Panc1 (cell line): ENCODE data around the gene PHC2. TPM values are rescaled to one million over a fixed set of nuclear protein-coding genes. Genes with fewer than 3 reads are reported as not detected.

Source experiments
- ATAC-seq: fragments of 200-7000 bp; cut with Tn5 transposase; 2 replicates; pipeline ENCODE4 v1.9.1; 2020; ENCODE audit warnings: mild to moderate bottlenecking, moderate library complexity
- BruUV-seq: library from RNA; stranded (reverse); fragments of 400-500 nt; replicated peaks from 2 replicates; lab custom pipeline; 2021; lab: Mats Ljungman, UMichigan
- CTCF ChIA-PET: fragments of 300-600 bp; sonication (Branson Sonifier 250); formaldehyde crosslinking; loops from one replicate; lab custom pipeline; 2022; ENCODE audit warnings: antibody characterized with exemption; lab: Charles Lee
- POLR2A ChIA-PET: fragments of 300-600 bp; sonication (Branson Sonifier 250); formaldehyde crosslinking; loops from one replicate; lab custom pipeline; 2022; ENCODE audit warnings: antibody characterized with exemption; lab: Charles Lee
- DNase-seq: peaks from one replicate; pipeline ENCODE4 v3.0.0-alpha.2; 2010; ENCODE audit warnings: low read depth, low spot score
- H3K27ac ChIP-seq: 2 replicates; pipeline ENCODE4 v1.5.1; 2011; ENCODE audit warnings: mild to moderate bottlenecking, low read length, inconsistent platforms
- H3K27me3 ChIP-seq: fragments of 200-500 bp; sonication (Bioruptor generic); 2 replicates; pipeline ENCODE4 v1.6.0; 2014; ENCODE audit warnings: low read length, inconsistent platforms; ENCODE audit not compliant: control insufficient read depth, insufficient read depth
- H3K36me3 ChIP-seq: fragments of 200-500 bp; sonication (Bioruptor generic); 2 replicates; pipeline ENCODE4 v1.5.1; 2014; ENCODE audit warnings: inconsistent platforms, mild to moderate bottlenecking, low read length, moderate library complexity; ENCODE audit not compliant: control insufficient read depth, insufficient read depth
- H3K4me1 ChIP-seq: 2 replicates; pipeline ENCODE4 v1.5.1; 2011; ENCODE audit warnings: inconsistent platforms, mild to moderate bottlenecking, low read length, moderate library complexity; ENCODE audit not compliant: control insufficient read depth, insufficient read depth
- H3K4me3 ChIP-seq, 2 experiments: 2 replicates each; pipeline ENCODE4 v1.5.1; 2011 to 2012; ENCODE audit warnings: low read depth in 2 of 2, low read length in 2 of 2, mild to moderate bottlenecking in 2 of 2, inconsistent platforms in 1 of 2, moderate library complexity in 1 of 2
- H3K9me3 ChIP-seq: fragments of 200-500 bp; sonication (Bioruptor generic); 2 replicates; pipeline ENCODE4 v1.5.1; 2014; ENCODE audit warnings: low read depth, mild to moderate bottlenecking, inconsistent platforms, low read length, moderate library complexity; ENCODE audit not compliant: control insufficient read depth, insufficient read depth
- CTCF ChIP-seq: fragments of 450-650 bp; IDR thresholded peaks from 2 replicates; pipeline ENCODE4 v1.5.1; 2017; ENCODE audit warnings: mild to moderate bottlenecking
- POLR2AphosphoS5 ChIP-seq: IDR thresholded peaks from 2 replicates; pipeline ENCODE4 v1.6.1; 2012; ENCODE audit warnings: mild to moderate bottlenecking, low read depth, low read length, moderate library complexity
- REST ChIP-seq, 2 experiments: IDR thresholded peaks; 2 replicates each; pipeline ENCODE4 v1.6.1; 2011 to 2012; ENCODE audit warnings: low read depth in 2 of 2, control low read depth in 1 of 2, low read length in 1 of 2, mild to moderate bottlenecking in 1 of 2, moderate library complexity in 1 of 2; ENCODE audit not compliant: insufficient read depth in 1 of 2
- SIN3A ChIP-seq: IDR thresholded peaks from 2 replicates; pipeline ENCODE4 v1.6.1; 2012; ENCODE audit warnings: low read depth, mild to moderate bottlenecking, low read length, moderate library complexity, borderline replicate concordance; ENCODE audit not compliant: insufficient read depth
- TCF7L2 ChIP-seq: IDR thresholded peaks from 2 replicates; pipeline ENCODE4 v1.6.1; 2011; ENCODE audit warnings: mild to moderate bottlenecking, low read depth, low read length, inconsistent platforms
- in situ Hi-C: cut with HindIII; loops from 2 replicates; pipeline ENCODE4 v1.10.0; 2016; ENCODE audit warnings: low sequenced_read_pairs, low pct_unique_long_range_greater_than_20kb
- intact Hi-C: fragments of 100-400 bp; cut with micrococcal nuclease; formaldehyde crosslinking; loops from one replicate; pipeline ENCODE4 v1.10.0; 2022; ENCODE audit not compliant: unreplicated experiment
- total RNA-seq: library from RNA; stranded (reverse); gene quantifications from one replicate; pipeline ENCODE4 v1.2.1, GENCODE V29; 2021; ENCODE audit not compliant: unreplicated experiment

Gene PHC2
- total RNA-seq, 1 experiment from 2014 or later, result 122 TPM

GRCh38 chr1:33275195-33275594, 155.7 kb downstream of the PHC2 start:
- ATAC-seq, result no peak
- no peak for DNase-seq
- H3K9me3 ChIP-seq, result no peaks in the 10 kb centered on the region
- H3K36me3 ChIP-seq, result no peaks in the 10 kb centered on the region
- BruUV-seq, result no TSS peak
- H3K4me1 ChIP-seq, result no peaks in the 10 kb centered on the region
- POLR2A ChIA-PET, result no interaction called here
- CTCF ChIA-PET, result no interaction called here
- intact Hi-C loops, result no loop called here
- TF ChIP-seq TCF7L2 (no peak), REST (IDR thresholded peaks at IDR 0.05; ENCODE audit: insufficient read depth in 1 of 2, low read depth in 2 of 2, low read length in 1 of 2) (no peak), CTCF (no peak), SIN3A (no peak), POLR2AphosphoS5 (no peak)
- H3K27ac ChIP-seq, result no peak overlapping the region
- in situ Hi-C loops, result no loop called here
- H3K4me3 ChIP-seq, result no peak overlapping the region
- H3K27me3 ChIP-seq, result no peaks in the 10 kb centered on the region

GRCh38 chr1:33274446-33274845, 156.4 kb downstream of the PHC2 start:
- CTCF ChIA-PET, result no interaction called here
- in situ Hi-C loops (no loop called here), intact Hi-C loops (no loop called here)
- H3K27me3 ChIP-seq, result no peaks in the 10 kb centered on the region
- no peaks in the 10 kb centered on the region for H3K36me3 ChIP-seq
- H3K4me1 ChIP-seq, result no peaks in the 10 kb centered on the region
- DNase-seq, result no peak
- H3K4me3 ChIP-seq, result no peak overlapping the region
- no peaks in the 10 kb centered on the region for H3K9me3 ChIP-seq
- BruUV-seq, result no TSS peak
- TF ChIP-seq CTCF (no peak), SIN3A (no peak), TCF7L2 (no peak), POLR2AphosphoS5 (no peak)
- POLR2A ChIA-PET, result no interaction called here
- no peak overlapping the region for H3K27ac ChIP-seq
- no peak for ATAC-seq
